HG03342 (cell line): ENCODE data around the gene SCAPER.
A peak's percentile ranks its signal among the peaks of the same experiment; 100 is the strongest.

ENCODE experiments used
- ATAC-seq: cut with Tn5 transposase; IDR thresholded peaks from one replicate; pipeline ENCODE4 v1.9.1; 2021; ENCODE audit warnings: mild to moderate bottlenecking, moderate library complexity; ENCODE audit not compliant: unreplicated experiment

The SCAPER gene

GRCh38 chr15:76585576-76585897 is 319.6 kb downstream of the SCAPER start:
- no peak for ATAC-seq

GRCh38 chr15:76584868-76585575 is 320.1 kb downstream of the SCAPER start:
- no peak for ATAC-seq

- ATAC-seq: no peak
These were observed 322.6 kb downstream of the SCAPER start for GRCh38 chr15:76582550-76582949.

- ATAC-seq: no peak
These were observed 327.1 kb downstream of the SCAPER start for GRCh38 chr15:76577879-76578512.

- no peak for ATAC-seq
These were observed 328.4 kb downstream of the SCAPER start for GRCh38 chr15:76576523-76577279.

GRCh38 chr15:76575679-76576078 is 329.5 kb downstream of the SCAPER start:
- peak; percentile 33 for ATAC-seq

GRCh38 chr15:76575274-76575673 is 329.9 kb downstream of the SCAPER start:
- ATAC-seq: peak; percentile 94

- no peak for ATAC-seq
These were observed 332.2 kb downstream of the SCAPER start for GRCh38 chr15:76572983-76573314.

GRCh38 chr15:76566276-76566675 is 338.9 kb downstream of the SCAPER start:
- ATAC-seq: no peak

- no peak for ATAC-seq
These were observed 339.8 kb downstream of the SCAPER start for GRCh38 chr15:76565366-76565765.

GRCh38 chr15:76555247-76555646 is 349.9 kb downstream of the SCAPER start:
- no peak for ATAC-seq

GRCh38 chr15:76553564-76553963 is 351.6 kb downstream of the SCAPER start:
- ATAC-seq: no peak

- no peak for ATAC-seq
These were observed 352.0 kb downstream of the SCAPER start for GRCh38 chr15:76553102-76553501.

- no peak for ATAC-seq
These were observed 358.3 kb downstream of the SCAPER start for GRCh38 chr15:76546805-76547204.

GRCh38 chr15:76533995-76534394 is 371.1 kb downstream of the SCAPER start:
- no peak for ATAC-seq

- no peak for ATAC-seq
These were observed 371.9 kb downstream of the SCAPER start for GRCh38 chr15:76533060-76533820.

- no peak for ATAC-seq
These were observed 375.2 kb downstream of the SCAPER start for GRCh38 chr15:76529911-76530310.

- ATAC-seq: no peak
These were observed 379.0 kb downstream of the SCAPER start for GRCh38 chr15:76526111-76526510.

- ATAC-seq: no peak
These were observed 387.2 kb downstream of the SCAPER start for GRCh38 chr15:76517910-76518309.

GRCh38 chr15:76514282-76514681 is 390.9 kb downstream of the SCAPER start:
- ATAC-seq: no peak

GRCh38 chr15:76512971-76513370 is 392.2 kb downstream of the SCAPER start:
- ATAC-seq: no peak
